GM19025 (cell line): ENCODE measurements around the gene LYPD5.
A peak's percentile ranks its signal among the peaks of the same experiment; 100 is the strongest.
"Not testable (repeated sequence)": the region's sequence is repeated elsewhere in the genome, so short reads cannot be mapped to it uniquely, and the experiment has no call there.

Experiments used
- ATAC-seq: cut with Tn5 transposase; IDR thresholded peaks from one replicate; pipeline ENCODE4 v1.9.1; 2021; ENCODE audit warnings: mild to moderate bottlenecking, low read depth, moderate library complexity; ENCODE audit not compliant: unreplicated experiment

The LYPD5 gene, protein sequence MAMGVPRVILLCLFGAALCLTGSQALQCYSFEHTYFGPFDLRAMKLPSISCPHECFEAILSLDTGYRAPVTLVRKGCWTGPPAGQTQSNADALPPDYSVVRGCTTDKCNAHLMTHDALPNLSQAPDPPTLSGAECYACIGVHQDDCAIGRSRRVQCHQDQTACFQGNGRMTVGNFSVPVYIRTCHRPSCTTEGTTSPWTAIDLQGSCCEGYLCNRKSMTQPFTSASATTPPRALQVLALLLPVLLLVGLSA

DNA sequence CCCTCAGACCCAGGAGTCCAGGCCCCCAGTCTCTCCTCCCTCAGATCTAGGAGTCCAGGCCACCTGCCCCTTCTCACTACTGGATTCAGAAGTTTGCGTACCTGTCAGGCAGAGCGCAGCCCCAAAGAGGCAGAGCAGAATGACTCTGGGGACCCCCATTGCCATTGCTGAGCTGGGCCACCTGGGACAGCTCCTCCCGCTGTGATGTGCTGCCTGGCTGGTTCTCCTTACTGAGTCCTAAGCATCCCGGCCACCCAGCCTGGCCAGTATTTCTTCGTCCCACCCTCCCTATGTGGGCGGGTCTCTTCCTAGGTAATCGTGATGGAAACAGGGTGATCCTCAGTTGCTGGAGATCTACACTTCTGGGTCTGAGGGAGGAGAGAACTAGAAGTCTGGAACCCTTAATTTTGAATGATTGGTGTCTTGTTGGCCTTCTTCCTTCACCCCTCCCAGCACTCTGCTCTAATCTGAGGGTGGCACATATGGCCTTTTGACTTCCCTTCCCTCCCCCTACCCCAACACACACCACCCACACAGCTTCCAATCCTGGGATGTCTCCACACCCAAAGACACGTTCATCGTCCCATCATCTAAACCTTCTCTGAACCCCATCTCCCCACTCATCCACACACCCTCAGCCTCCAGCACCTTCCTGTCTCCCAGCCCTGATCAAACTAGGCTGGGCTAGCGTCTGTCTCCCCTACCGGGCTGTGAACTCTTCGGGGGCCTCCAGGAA, at the start of gene LYPD5:
TSS of gene LYPD5 (minus strand) at position 232 of the 736 bp plus-strand sequence. CDS start at position 165, 67 bp downstream.
- ATAC-seq = no peak

DNA sequence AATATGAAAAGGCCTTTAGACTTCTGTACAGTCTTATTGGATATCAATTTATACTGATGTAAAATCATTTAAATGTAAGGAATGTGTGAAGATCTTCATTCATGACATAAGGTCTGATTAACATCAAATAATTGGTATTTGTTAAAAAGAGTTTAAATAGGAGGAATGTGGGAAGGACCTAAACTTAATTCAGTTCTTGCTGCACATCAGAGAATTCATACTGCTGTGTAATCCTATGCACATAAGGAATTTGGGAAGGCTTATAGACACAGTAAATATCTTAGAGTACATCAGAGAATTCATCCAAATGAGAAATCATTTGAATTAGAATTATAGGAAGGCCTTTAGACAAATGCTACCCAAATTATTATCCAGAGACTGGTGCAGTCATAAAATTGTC, 46.6 kb upstream of the LYPD5 start:
- no peak for ATAC-seq

DNA sequence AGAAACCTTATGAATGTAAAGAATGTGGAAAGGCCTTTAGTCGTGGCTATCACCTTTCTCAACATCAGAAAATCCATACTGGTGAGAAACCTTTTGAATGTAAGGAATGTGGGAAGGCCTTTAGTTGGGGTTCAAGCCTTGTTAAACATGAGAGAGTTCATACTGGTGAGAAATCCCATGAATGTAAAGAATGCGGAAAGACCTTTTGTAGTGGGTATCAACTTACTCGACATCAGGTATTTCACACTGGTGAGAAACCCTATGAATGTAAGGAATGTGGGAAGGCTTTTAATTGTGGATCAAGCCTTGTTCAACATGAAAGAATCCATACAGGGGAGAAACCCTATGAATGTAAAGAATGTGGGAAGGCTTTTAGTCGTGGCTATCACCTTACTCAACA, 45.6 kb upstream of the LYPD5 start:
- ATAC-seq = no peak

DNA sequence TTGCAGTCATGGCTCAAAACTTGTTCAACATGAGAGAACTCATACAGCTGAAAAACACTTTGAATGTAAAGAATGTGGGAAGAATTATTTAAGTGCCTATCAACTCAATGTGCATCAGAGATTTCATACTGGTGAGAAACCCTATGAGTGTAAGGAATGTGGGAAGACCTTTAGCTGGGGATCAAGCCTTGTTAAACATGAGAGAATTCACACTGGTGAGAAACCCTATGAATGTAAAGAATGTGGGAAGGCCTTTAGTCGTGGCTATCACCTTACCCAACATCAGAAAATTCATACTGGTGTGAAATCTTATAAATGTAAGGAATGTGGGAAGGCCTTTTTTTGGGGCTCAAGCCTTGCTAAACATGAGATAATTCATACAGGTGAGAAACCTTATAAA, 45.0 kb upstream of the LYPD5 start:
- ATAC-seq = no peak

DNA sequence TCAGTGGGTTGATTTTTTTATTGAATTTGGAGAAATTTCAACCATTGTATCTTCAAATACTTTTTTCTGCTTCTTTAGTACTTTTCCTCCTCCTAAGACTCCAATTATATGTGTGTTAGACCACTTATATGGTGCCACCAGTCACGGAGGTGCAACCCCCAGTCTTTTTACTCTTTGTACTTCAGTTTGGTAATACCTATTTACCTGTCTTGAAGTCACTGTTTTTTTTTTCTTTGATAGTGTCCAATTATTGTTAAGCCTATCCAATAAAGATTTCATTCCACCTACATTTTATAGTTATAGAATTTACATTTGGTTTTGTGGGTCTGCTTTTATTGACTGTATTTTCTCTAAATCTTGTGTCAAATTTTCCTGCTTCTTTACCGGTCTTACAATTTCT, 39.8 kb upstream of the LYPD5 start:
- ATAC-seq = no peak

DNA sequence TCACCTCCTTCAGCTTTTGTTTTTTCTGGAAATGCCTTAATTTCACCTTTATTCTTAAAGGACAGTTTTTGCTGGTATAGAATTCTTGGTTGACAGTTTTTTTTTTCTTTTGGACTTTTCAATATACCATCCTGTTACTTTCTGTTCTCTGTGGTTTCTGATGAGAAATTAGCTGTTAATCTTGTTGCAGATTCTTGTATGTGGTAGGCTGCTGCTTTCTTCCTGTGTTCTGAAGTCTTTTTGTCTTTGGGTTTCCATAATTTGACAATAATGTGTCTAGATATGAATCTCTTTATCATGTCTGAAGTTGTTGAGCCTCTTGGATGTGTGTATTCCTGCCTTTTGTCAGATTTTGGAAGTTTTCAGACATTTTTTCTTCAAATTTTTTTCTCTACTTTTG, 36.9 kb upstream of the LYPD5 start:
- no peak for ATAC-seq

- peak; percentile 84 for ATAC-seq
Observed at GRCh38 chr19:43826787-43827754, 24.8 kb upstream of the LYPD5 start, which contains the start of gene ZNF283. TSS of gene ZNF283 (plus strand) at chr19:43827321. CDS start at chr19:43833505, 6,184 bp downstream.

- not testable (repeated sequence) for ATAC-seq
Observed at GRCh38 chr19:43824572-43824971, 22.3 kb upstream of the LYPD5 start.

- not testable (repeated sequence) for ATAC-seq
Observed at GRCh38 chr19:43823856-43824255, 21.6 kb upstream of the LYPD5 start.

GRCh38 chr19:43820884-43821215, 18.6 kb upstream of the LYPD5 start:
- no peak for ATAC-seq

GRCh38 chr19:43820098-43820883, 18.0 kb upstream of the LYPD5 start:
- ATAC-seq = no peak

DNA sequence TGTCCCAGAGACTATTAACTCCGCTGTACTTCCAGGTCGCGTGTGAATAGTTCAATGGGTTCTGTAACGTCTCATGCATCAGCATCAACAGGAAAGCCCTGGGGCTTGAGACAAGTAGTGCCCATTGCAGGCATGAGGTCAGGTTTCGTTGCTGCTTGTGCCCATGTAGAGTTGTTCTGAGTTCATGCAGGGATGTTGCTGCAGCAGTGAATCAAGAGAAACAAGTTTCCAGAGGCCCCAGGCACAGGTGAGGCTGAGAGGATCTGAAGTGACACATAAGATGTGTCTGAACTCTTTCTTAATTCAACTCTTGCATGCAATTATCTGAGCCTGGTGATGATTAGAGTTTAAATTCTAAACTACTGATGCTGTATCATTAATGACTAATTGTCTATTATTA, 16.3 kb upstream of the LYPD5 start:
- no peak for ATAC-seq

DNA sequence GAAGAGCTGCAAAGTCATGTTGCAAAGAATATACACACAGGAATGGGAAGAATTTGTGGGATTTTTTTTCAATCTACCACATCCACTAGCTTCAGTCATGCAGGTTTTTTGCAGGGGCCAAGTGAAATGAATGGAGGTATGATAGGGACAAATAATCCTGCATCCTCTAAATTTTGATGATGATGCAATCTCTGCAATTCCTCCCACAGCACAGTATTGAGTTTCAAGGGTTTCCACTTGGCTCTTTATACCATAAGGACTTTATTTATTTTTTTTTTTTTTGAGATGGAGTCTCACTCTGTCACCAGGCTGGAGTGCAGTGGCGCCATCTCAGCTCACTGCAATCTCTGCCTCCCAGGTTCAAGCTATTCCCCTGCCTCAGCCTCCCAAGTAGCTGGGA, 15.2 kb upstream of the LYPD5 start:
- ATAC-seq = not testable (repeated sequence)

GRCh38 chr19:43814663-43815352, 12.6 kb upstream of the LYPD5 start:
- ATAC-seq = no peak

GRCh38 chr19:43812688-43813087, 10.4 kb upstream of the LYPD5 start:
- no peak for ATAC-seq

GRCh38 chr19:43812259-43812658, 10.0 kb upstream of the LYPD5 start:
- ATAC-seq = no peak

DNA sequence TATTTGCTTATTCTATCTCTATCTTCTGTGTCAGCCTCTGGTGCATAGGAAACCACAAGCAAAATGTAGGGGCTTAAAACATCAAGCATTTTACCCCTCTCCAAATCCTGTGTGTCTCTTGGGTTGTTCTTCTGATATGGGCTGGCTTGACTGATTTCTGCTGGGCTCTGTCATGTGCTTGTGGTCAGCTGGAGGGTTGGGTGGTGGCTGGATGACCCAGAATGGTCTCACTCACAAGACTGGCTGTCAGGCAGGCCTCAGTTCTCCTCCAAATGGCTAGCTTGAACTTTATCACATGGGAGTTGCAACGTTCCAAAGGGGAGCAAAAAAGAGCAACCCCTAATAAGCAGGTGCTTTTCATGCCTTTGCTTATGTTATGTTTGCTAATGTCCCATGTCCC, 9.6 kb upstream of the LYPD5 start:
- no peak for ATAC-seq

- no peak for ATAC-seq
Observed at GRCh38 chr19:43809762-43810696, 7.8 kb upstream of the LYPD5 start.

GRCh38 chr19:43807651-43808050, 5.4 kb upstream of the LYPD5 start:
- ATAC-seq = no peak
